Measurements from ENCODE around the gene TCF7L2.

DNA sequence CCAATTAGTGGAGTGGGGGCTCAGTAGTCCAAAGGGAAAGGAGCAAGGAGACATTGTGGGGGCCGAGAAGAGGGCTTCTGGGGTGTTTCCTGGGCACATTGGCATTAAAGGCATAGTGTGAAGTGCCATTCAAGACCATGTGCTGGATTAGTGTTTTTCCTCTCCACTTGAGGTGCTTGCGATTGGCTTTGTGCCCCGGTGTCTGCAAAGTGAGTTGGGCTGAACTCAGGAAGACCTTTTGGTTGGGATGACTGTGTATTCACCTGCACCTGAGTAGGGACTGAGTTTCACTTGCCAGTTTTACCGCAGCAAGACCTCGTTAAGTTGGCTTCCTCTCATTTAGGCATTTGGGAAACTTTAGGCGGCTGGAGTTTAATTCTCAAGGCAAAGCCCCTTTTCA lies 73.0 kb downstream of the TCF7L2 start:
- TF ChIP-seq, protein P1, sequence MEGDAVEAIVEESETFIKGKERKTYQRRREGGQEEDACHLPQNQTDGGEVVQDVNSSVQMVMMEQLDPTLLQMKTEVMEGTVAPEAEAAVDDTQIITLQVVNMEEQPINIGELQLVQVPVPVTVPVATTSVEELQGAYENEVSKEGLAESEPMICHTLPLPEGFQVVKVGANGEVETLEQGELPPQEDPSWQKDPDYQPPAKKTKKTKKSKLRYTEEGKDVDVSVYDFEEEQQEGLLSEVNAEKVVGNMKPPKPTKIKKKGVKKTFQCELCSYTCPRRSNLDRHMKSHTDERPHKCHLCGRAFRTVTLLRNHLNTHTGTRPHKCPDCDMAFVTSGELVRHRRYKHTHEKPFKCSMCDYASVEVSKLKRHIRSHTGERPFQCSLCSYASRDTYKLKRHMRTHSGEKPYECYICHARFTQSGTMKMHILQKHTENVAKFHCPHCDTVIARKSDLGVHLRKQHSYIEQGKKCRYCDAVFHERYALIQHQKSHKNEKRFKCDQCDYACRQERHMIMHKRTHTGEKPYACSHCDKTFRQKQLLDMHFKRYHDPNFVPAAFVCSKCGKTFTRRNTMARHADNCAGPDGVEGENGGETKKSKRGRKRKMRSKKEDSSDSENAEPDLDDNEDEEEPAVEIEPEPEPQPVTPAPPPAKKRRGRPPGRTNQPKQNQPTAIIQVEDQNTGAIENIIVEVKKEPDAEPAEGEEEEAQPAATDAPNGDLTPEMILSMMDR (IDR thresholded peaks at IDR 0.05; ENCODE audit: insufficient read depth, low read length, poor library complexity, severe bottlenecking): no peak
- no peak for TF ChIP-seq EZH2phosphoT487 (conservative IDR thresholded peaks at IDR 0.05; ENCODE audit: low read length)

Data from SU-DHL-6 (cell line).